HG03095 (cell line): ENCODE results near the gene TMEM87A.
"Not testable (repeated sequence)": the region's sequence is repeated elsewhere in the genome, so short reads cannot be mapped to it uniquely, and the experiment has no call there.

Source experiments
- ATAC-seq: cut with Tn5 transposase; IDR thresholded peaks from one replicate; pipeline ENCODE4 v1.9.1; 2021; ENCODE audit warnings: moderate library complexity; ENCODE audit not compliant: unreplicated experiment

Gene TMEM87A

DNA sequence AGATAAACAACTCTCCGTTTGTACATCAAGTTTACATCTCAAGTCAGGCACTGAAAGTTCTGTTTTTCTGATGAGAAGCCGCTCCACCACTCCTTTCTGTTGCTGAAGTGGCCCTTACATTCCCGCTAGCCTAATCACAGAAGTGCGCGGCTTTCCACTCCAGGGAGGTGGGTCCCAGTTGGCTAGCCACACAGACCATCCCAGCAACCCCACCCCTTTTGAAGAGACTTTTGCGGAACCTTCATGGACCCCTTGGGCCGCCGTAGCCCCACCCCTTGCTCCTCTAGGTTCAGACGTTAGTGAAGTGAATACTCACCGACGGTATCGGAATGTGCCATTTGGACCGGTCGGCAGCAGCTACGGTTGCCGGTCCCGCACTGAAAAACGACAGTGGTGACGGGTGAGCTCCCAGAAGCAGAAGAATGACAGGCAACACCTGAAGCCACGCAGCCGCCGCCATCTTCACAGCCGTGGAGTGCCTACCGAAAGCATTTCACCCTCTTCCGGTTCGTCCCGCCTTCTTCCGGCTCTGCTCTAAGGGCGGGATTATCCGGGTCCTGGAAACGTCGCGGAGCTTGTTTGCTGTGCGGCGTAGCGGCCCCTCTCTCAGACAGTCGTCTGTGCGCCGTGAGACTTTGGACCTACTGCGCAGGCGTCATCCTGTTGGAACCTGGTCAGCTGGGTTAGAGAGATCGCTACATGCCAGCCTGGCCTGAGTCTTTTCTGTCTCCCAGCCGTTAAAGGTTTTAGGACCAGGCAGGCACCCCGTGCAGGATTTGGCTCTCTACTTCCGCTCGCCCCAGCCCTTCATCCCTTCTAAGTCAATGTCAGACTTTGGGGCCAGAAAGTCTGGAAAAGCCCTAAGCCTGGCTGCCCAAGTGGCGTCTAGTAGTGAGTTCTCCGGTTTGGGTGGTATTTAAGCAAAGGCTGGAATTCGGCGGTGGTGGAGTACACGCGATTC lies at the start of gene TMEM87A, which contains the start of gene GANC:
Gene TMEM87A (minus strand): TSS at position 495 of the 961 bp plus-strand sequence. CDS start 35 bp downstream, at position 460.
Gene GANC (plus strand): TSS at position 263 of the 961 bp plus-strand sequence. CDS start 1,281 bp downstream, outside the sequence.
- ATAC-seq: peak; percentile 83

GRCh38 chr15:42319206-42319605 lies 46.0 kb upstream of the TMEM87A start:
- ATAC-seq: no peak

DNA sequence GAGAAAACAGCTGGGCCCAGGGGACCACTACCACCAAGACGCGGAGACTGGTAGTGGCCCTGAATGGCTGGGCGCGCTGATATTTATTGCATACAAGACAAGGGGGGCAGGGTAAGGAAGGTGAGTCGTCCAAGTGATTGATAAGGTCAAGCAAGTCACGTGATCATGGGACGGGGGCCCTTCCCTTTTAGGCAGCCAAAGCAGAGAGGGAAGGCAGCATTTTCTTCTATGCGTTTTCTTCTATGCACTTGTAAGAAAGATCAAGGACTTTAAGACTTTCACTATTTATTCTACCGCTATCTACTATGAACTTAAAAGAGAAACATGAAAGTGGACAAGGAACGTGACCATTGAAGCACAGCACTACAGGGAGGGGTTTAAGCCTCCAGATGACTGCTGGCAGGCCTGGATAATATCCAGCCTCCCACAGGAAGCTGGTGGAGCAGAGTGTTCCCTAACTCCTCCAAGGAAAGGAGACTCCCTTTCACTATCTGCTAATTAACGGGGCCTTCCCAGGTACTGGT lies 43.1 kb upstream of the TMEM87A start:
- not testable (repeated sequence) for ATAC-seq

GRCh38 chr15:42315521-42315920 lies 42.3 kb upstream of the TMEM87A start:
- no peak for ATAC-seq

DNA sequence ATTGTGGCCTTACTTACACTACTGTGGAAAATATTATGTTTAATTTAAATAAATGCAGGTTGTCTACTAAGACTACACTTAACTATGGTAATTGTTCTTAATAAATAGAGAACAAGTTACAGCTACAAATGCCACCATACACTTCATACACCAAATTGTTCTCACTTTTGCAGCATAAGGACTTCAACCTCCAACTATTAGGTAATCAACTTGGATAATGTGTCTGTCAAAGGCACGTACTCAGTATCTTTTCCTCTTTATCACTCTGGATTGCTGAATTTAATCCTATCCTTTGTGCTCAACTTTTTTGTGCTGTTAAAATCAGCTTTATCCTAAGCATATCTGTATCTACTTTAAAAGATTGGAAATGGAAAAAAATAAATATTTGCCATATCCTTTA lies 41.6 kb upstream of the TMEM87A start:
- ATAC-seq: no peak

GRCh38 chr15:42313463-42313862 lies 40.2 kb upstream of the TMEM87A start:
- no peak for ATAC-seq

DNA sequence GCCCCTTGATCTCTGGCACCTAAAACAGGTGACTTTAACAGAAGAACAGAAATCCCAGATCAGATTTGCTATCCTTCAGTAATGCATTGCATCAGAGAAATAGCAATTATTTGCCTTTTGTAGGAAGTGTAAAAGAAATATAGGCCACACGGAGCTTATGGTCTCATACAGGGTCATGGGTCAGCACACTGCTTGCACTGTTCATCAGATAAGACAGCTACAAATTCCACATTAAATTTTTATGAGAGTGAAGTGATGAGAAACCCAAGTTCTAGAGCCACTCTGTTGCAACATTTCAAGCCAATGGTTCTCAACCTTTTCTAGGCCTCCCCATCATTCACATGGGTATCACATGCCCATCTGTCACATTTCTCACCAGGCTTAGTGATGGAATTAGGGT lies 33.4 kb upstream of the TMEM87A start:
- no peak for ATAC-seq

DNA sequence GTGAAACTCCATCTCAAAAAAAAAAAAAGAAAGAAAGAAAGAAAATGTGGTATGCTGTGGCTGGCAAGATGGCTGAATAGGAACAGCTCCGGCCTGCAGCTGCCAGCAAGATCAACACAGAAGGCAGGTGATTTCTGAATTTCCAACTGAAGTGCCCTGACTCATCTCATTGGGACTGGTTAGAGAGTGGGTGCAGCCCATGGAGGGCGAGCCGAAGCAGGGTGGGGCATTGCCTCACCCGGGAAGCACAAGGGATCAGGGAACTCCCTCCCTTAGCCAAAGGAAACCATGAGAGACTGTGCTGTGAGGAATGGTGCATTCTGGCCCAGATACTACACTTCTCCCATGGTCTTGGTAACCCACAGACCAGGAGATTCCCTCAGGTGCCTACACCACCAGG lies 27.8 kb upstream of the TMEM87A start:
- ATAC-seq: not testable (repeated sequence)

GRCh38 chr15:42289166-42289565 lies 15.9 kb upstream of the TMEM87A start:
- no peak for ATAC-seq

DNA sequence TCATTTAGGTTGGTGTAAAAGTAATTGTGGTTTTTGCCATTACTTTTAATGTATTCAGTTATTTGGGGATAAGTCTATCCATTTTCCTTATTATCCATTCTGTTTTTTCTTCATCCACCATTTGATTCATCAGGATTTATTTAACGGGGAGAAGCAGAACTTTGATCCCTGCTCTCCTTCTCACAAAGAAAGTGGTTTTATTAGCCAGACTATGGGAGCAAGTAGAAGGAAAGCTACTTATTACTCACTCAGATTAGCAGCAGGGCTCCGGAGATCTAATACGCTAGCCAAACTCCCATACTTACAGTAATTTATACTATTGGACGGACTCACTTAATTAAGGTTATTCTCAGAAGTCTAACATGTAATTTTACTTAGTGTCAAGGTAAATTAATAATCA lies 14.7 kb upstream of the TMEM87A start:
- no peak for ATAC-seq

DNA sequence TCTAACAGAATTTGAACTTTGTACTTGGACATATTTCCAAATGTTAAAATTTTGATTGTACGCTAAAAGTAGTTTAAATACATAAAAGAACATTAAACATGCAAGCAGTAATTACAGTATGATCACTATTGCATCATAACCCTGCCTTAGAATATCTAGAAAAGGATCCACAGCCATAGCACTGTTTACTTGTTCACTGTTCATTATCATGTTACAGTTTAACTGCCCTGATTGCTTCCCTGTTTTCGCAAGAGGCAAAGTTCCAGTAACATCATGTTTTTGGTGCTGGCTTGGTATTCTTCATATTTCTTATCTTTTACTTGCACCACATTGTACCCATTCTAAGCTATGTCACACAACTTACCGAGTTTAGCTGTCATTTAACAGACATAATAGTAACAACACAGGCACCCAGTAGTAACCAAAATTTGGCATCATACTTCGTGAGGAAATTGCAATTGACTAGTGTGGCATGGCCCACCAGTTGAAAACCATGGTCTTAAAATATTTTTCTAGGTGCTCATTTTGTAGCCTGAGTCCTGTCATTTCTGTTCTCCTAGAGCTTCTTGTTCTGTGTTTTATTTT lies 13.3 kb upstream of the TMEM87A start:
- ATAC-seq: no peak

GRCh38 chr15:42285034-42285433 lies 11.8 kb upstream of the TMEM87A start:
- ATAC-seq: no peak

DNA sequence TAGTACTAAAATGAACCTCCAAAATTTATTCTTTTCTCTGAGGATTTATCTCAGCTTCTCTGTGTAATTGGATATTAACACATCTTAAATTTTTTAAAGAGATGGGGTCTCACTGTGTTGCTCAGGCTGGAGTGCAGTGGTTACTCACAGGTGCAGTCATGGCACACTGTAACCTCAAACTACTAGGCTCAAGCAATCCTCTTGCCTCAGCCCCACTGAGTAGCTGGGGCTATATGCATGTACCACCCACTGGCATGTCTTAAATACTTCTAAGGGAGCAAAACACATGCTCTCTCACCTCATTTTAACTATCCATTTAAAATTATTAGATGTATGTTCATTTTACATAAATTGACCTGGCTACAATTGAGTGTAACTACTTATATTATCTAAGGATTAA lies 11.3 kb upstream of the TMEM87A start:
- no peak for ATAC-seq

DNA sequence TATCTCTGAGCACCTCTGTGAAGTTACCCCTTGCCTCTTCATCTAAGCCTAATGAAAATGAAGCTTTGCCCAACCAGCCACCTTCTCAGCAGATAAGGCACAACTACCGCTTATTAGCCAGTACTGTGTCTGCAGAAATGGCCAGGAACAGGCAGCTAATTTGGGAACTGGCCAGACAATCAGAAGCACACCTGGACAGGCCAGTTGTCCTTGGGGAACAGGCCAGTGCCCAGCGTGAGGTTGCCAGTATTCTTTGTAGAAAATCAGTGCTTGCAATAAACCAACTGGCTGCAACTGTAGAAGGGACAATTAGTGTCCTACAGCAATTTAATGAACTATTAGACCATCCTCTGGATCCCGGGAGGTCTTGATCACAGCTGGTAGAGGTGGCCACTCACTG lies 10.4 kb upstream of the TMEM87A start:
- ATAC-seq: no peak

GRCh38 chr15:42282926-42283325 lies 9.7 kb upstream of the TMEM87A start:
- ATAC-seq: no peak

- no peak for ATAC-seq
Observed at GRCh38 chr15:42282344-42282743, 9.1 kb upstream of the TMEM87A start.

GRCh38 chr15:42279234-42279723 lies 6.0 kb upstream of the TMEM87A start:
- no peak for ATAC-seq

DNA sequence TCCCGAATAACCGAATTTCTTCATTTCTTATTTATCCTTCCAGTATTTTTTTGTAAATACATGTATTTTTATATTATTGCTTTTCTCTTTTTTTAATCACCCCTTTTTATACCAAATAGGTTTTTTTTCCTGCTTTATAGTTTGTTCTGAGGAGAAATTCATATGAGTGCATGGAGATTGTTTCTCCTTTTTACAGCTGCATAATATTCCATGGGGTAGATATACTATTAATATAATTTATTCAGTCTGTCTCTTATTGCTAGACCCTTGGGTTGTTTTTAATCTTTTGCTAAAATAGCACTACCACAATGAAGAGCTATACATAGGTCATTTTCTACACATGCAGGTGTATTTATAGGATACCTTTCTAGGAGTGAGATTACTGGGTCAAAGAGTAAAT lies 3.5 kb upstream of the TMEM87A start:
- ATAC-seq: no peak

- no peak for ATAC-seq
Observed at GRCh38 chr15:42275780-42276391, 2.7 kb upstream of the TMEM87A start.

- no peak for ATAC-seq
Observed at GRCh38 chr15:42274702-42274989, 1.4 kb upstream of the TMEM87A start.

- no peak for ATAC-seq
Observed at GRCh38 chr15:42273900-42274701, 868 bp upstream of the TMEM87A start.
